Tibial nerve (tissue), 4 donors: Measurements from ENCODE around the gene BARHL1. TPM values are rescaled to one million over a fixed set of nuclear protein-coding genes. Genes with fewer than 3 reads are reported as not detected.

Experiments used
- DNase-seq, 2 donors: peaks; one replicate each; pipeline ENCODE4 v3.0.0-alpha.2; 2019; ENCODE audit warnings: low spot score in 2 of 2
- H3K27ac ChIP-seq, 4 donors: fragments of 200-600 bp; sonication (generic) in 3 of 4; one replicate each; pipeline ENCODE4 v1.5.1; 2017 to 2019; ENCODE audit warnings: mild to moderate bottlenecking in 1 of 4
- H3K27me3 ChIP-seq, 2 donors: fragments of 200-600 bp; sonication (generic) in 1 of 2; one replicate each; pipeline versions ENCODE4 v1.5.1 to v1.6.0; 2017 to 2019
- H3K36me3 ChIP-seq, 3 donors: fragments of 200-600 bp; sonication (generic); one replicate each; pipeline ENCODE4 v1.5.1; 2018 to 2019
- H3K4me1 ChIP-seq, 4 donors: fragments of 200-600 bp; sonication (generic) in 3 of 4; one replicate each; pipeline ENCODE4 v1.5.1; 2017 to 2019
- H3K4me3 ChIP-seq, 4 donors: fragments of 200-600 bp; sonication (generic) in 3 of 4; one replicate each; pipeline ENCODE4 v1.5.1; 2017 to 2019; ENCODE audit warnings: mild to moderate bottlenecking in 1 of 4, moderate library complexity in 1 of 4
- H3K9me3 ChIP-seq, 4 donors: fragments of 200-600 bp; sonication (generic) in 3 of 4; one replicate each; pipeline ENCODE4 v1.5.1; 2017 to 2019
- CTCF ChIP-seq, 5 experiments: fragments of 200-600 bp in 3 of 5; fragments of 450-650 bp in 2 of 5; sonication (generic) in 3 of 5; IDR thresholded peaks; one replicate each; pipeline ENCODE4 v1.5.1; 2016 to 2019; ENCODE audit warnings: antibody characterized with exemption in 5 of 5, mild to moderate bottlenecking in 3 of 5, moderate library complexity in 2 of 5
- EP300 ChIP-seq, 2 donors: sonication (generic); formaldehyde crosslinking; IDR thresholded peaks; one replicate each; pipeline ENCODE4 v1.6.1; 2017; ENCODE audit warnings: antibody characterized with exemption in 2 of 2, mild to moderate bottlenecking in 1 of 2
- POLR2A ChIP-seq, 2 donors: fragments of 450-650 bp; IDR thresholded peaks; one replicate each; pipeline ENCODE4 v1.6.1; 2017; ENCODE audit warnings: antibody characterized with exemption in 2 of 2, mild to moderate bottlenecking in 2 of 2, moderate library complexity in 2 of 2
- WGBS, 2 donors: methylation state at CpG; one replicate each; pipeline ENCODE4 v1.1.5; 2018; 5-methylcytosine and 5-hydroxymethylcytosine counted together
- total RNA-seq, 4 donors: library from RNA; depleted of rRNA; stranded (reverse); fragments of >200 nt; gene quantifications; one replicate each; pipeline ENCODE4 v1.1.0, GENCODE V29; 2016

Gene BARHL1
- total RNA-seq, 4 donors from 2014 or later = not detected

- H3K27me3 ChIP-seq = peaks cover 0 to 39% of the 10 kb centered on the region in 2 donors
- no peak for TF ChIP-seq POLR2A (IDR thresholded peaks at IDR 0.05)
- TF ChIP-seq EP300 (IDR thresholded peaks at IDR 0.05) = no peak
- TF ChIP-seq CTCF (IDR thresholded peaks at IDR 0.05) = no peak
Measured at GRCh38 chr9:132572921-132573320, 9.5 kb upstream of the BARHL1 start.

GRCh38 chr9:132575005-132575609, 7.3 kb upstream of the BARHL1 start:
- H3K4me1 ChIP-seq = peaks cover 0 to 5% (median 0%) of the 10 kb centered on the region in 4 donors
- DNase-seq = peak in 1 of 2 donors; percentile 28
- WGBS, 2 donors = 9% methylated on average over 15 to 16 of the region's 16 CpGs
- no peak overlapping the region for H3K27ac ChIP-seq
- H3K4me3 ChIP-seq = no peak overlapping the region
- peaks cover 6 to 61% of the 10 kb centered on the region in 2 donors for H3K27me3 ChIP-seq
- H3K36me3 ChIP-seq = no peaks in the 10 kb centered on the region
- H3K9me3 ChIP-seq = no peaks in the 10 kb centered on the region
- TF ChIP-seq CTCF (IDR thresholded peaks at IDR 0.05) (peak in 4 of 5 experiments; percentile 40 to 59 (median 50)), POLR2A (IDR thresholded peaks at IDR 0.05) (no peak)

More at GRCh38 chr9:132572921-132573320, 9.5 kb upstream of the BARHL1 start:
- Histone ChIP-seq H3K27ac (no peak overlapping the region), H3K9me3 (no peaks in the 10 kb centered on the region), H3K36me3 (no peaks in the 10 kb centered on the region), H3K4me3 (no peak overlapping the region), H3K4me1 (no peaks in the 10 kb centered on the region)
- 26 to 32% methylated on average over 8 of the region's 8 CpGs for WGBS, 2 donors
- no peak for DNase-seq

- Histone ChIP-seq H3K27me3 (peaks cover 6 to 68% of the 10 kb centered on the region in 2 donors), H3K9me3 (no peaks in the 10 kb centered on the region)
Measured at GRCh38 chr9:132575811-132576210, 6.6 kb upstream of the BARHL1 start.

GRCh38 chr9:132577119-132577518, 5.3 kb upstream of the BARHL1 start:
- Histone ChIP-seq H3K4me1 (peaks cover 0 to 22% (median 2%) of the 10 kb centered on the region in 4 donors), H3K27ac (no peak overlapping the region), H3K36me3 (no peaks in the 10 kb centered on the region), H3K9me3 (no peaks in the 10 kb centered on the region), H3K27me3 (peaks cover 6 to 81% of the 10 kb centered on the region in 2 donors), H3K4me3 (no peak overlapping the region)
- DNase-seq = no peak
- TF ChIP-seq CTCF (IDR thresholded peaks at IDR 0.05) (no peak), POLR2A (IDR thresholded peaks at IDR 0.05) (no peak), EP300 (IDR thresholded peaks at IDR 0.05) (no peak)

More at GRCh38 chr9:132575811-132576210, 6.6 kb upstream of the BARHL1 start:
- peaks cover 0 to 11% (median 0%) of the 10 kb centered on the region in 4 donors for H3K4me1 ChIP-seq
- WGBS, 2 donors = 82% methylated on average over 5 of the region's 5 CpGs
- H3K27ac ChIP-seq = no peak overlapping the region
- DNase-seq = no peak
- H3K4me3 ChIP-seq = no peak overlapping the region
- TF ChIP-seq POLR2A (IDR thresholded peaks at IDR 0.05) = no peak
- no peak for TF ChIP-seq EP300 (IDR thresholded peaks at IDR 0.05)
- no peak for TF ChIP-seq CTCF (IDR thresholded peaks at IDR 0.05)
- no peaks in the 10 kb centered on the region for H3K36me3 ChIP-seq

- WGBS, 2 donors = 27 to 37% methylated on average over 7 of the region's 7 CpGs
- no peaks in the 10 kb centered on the region for H3K36me3 ChIP-seq
- H3K27ac ChIP-seq = no peak overlapping the region
- no peak overlapping the region for H3K4me3 ChIP-seq
- TF ChIP-seq EP300 (IDR thresholded peaks at IDR 0.05) = no peak
- no peak for TF ChIP-seq CTCF (IDR thresholded peaks at IDR 0.05)
- peaks cover 6 to 94% of the 10 kb centered on the region in 2 donors for H3K27me3 ChIP-seq
- no peaks in the 10 kb centered on the region for H3K9me3 ChIP-seq
- peaks cover 0 to 29% (median 2%) of the 10 kb centered on the region in 4 donors for H3K4me1 ChIP-seq
- no peak for DNase-seq
Measured at GRCh38 chr9:132578367-132578932, 4.0 kb upstream of the BARHL1 start.
